Activated naive CD4-positive, alpha-beta T cell (primary cell): ENCODE results near the gene ATP8A2.
A peak's percentile ranks its signal among the peaks of the same experiment; 100 is the strongest.
"Not testable (repeated sequence)": the region's sequence is repeated elsewhere in the genome, so short reads cannot be mapped to it uniquely, and the experiment has no call there.

ENCODE experiments used
- DNase-seq, 4 experiments: peaks; one replicate each; lab custom pipeline; 2025; lab: John Stamatoyannopoulos, UW

The ATP8A2 gene

DNA sequence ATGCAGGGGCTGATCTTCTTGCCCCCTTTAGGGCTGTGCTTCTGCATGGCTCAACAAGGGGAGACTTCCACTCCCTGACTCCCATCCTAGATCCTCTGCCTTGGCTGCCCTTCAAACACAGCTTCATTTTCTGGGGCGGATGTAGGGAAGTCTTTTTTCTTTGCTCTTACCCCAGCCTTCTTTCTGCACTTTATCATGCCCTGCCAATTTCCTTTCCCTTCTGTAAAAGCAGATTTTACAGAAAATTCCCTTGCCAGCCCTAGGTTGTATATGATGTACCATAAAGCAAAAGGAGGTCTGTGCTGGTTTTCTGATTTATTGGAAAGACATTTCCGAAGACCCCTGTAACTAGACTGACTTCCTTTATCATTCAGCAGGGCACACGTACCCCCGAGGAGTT is 396.6 kb downstream of the ATP8A2 start:
- DNase-seq = no peak

GRCh38 chr13:25768838-25769237 is 397.1 kb downstream of the ATP8A2 start:
- DNase-seq = no peak

DNA sequence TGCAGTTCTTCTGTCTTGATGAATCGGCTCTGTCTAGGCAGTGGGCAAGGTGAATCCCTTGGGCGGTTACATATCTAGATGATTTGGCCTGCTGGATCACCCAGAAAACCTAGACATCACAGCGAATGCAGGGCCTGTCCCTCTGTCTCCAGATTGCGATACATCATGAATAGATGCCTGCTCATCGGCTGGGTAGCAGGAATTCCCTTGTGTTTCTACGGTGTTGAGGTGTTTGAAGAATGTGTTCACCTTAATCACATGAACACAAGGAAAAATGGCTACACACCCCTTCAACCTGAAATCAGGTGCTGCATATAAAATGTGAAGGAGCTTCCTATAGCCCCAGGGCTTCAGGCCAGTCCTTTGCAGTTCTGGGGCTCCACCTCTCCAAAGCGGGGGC is 398.8 kb downstream of the ATP8A2 start:
- no peak for DNase-seq

DNA sequence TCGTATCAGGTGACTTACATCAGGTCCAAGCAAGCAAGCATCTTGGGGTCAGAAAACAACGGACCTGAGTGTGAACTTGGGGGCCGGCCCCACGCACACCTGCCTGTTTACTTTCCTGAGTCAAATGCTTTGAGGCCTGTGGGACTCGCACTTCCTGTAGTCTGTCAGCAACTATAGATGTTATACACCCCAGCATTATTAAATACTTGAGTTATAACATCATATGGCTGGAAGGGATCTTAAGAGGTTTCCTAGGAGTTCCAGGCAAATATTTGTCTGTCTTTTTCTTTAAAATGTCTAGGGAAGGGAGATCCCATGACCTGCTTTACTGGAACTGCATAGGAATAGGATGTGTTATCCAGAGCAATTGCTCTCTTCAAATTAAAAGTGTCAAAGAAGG is 399.4 kb downstream of the ATP8A2 start:
- peak in 1 of 4 experiments; percentile 1 for DNase-seq

GRCh38 chr13:25771641-25772478 is 400.1 kb downstream of the ATP8A2 start:
- DNase-seq = no peak

DNA sequence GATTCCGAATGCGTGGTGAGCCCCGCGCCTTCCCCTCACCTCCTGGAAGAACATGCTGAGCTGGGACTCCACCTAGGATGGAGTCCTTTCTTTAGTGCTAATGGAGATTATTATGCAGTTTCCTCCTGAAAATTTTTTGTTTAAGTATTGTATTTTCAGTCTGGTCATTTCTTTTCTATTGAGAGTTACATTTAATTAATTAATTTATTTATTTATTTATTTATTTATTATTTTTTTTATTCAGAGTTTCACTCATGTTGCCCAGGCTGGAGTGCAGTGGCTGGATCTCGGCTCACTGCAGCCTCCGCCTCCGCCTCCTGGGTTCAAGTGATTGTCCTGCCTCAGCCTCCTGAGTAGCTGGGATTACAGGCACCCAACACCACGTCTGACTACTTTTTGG is 400.8 kb downstream of the ATP8A2 start:
- DNase-seq = not testable (repeated sequence)

DNA sequence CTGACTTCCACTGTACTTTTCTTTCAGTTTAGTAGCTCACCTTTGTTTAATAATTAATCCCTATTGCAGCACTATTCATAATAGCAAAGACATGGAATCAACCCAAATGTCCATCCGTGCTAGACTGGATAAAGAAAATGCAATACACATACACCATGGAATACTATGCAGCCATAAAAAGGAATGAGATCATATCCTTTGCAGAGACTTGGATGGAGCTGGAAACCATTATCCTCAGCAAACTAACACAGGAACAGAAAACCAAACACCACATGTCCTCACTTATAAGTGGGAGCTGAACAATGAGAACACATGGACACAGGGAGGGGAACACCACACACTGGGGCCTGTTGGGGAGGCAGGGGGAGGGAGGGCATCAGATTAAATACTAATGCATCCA is 402.3 kb downstream of the ATP8A2 start:
- DNase-seq = not testable (repeated sequence)

- no peak for DNase-seq
Observed at GRCh38 chr13:25775275-25775674, 403.5 kb downstream of the ATP8A2 start.

DNA sequence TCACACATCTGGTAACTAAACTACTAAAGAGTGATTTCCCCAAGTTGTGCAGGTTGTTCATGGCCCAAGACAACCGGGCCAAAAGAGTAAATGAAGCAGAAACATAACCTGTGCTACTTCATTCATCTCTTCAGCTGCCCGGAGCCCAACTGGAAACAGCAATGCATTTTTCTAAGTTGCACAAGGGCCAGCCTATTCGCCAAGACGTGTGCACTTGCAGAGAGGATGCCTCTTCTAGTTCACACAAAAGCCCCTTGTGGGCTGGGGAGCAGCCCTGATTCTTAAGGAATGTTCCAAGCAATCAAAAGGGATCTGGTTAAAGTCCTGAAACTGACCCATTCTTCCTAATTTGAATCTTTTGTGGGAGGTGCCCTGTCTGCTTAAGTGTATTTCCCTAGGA is 404.2 kb downstream of the ATP8A2 start:
- DNase-seq = no peak

DNA sequence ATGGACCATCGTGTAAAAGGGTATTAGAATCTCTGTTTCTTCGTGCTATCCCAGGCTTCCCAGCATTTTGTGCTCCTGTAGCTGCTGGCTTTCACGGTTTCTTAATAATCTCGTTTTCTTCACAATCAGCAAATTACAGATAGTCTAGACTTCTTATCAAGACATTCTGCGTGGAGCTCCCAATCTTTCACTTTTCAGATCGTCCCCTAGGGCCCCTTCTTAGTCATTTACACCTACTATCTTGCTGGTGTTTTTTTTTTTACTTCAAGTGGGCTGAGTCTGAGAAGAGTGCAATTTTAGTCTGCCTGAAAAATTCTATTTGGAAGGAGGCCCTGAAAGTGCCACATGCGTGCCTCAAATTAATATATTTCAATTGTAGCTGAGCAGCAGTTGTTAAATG is 404.9 kb downstream of the ATP8A2 start:
- DNase-seq = no peak

GRCh38 chr13:25777509-25777908 is 405.7 kb downstream of the ATP8A2 start:
- no peak for DNase-seq

DNA sequence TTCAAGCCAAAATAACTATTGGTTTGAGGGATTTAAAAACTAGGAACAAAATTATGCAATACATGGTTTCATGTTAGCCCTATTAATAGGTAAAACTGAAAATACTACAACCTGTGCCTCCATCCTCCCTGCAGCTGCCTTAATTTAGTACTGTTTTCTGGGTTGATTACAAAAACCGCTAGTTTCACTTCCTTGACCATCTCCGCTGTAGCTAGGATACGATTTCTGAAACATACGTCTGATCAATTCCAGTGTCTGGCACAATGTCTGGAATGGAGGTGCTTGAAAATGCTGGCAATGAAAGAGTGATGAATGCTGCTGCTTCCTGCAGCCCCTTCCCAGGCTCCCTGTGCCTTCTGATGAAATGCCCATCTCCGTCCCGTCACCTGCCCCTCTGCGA is 406.6 kb downstream of the ATP8A2 start:
- DNase-seq = no peak

GRCh38 chr13:25778808-25779305 is 407.1 kb downstream of the ATP8A2 start:
- DNase-seq = no peak

DNA sequence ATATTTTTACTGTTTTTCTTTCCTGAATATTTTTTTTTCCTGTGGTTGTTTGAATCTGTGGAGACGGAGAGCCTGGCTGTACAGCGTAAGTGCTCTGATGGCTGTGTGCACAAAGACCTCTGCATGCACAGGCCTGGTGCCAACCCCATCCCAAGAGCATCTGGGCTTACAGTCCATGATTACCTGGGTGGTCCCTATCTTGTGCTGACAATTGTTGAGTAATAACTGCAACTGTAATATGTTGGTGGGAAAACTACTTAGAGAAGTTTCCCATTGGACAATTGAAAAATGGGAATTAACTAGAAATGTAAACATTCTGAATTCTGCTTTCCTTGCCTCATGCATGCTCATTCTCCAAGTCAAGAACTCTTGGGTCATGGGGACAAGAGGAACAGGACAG is 411.3 kb downstream of the ATP8A2 start:
- DNase-seq = no peak

DNA sequence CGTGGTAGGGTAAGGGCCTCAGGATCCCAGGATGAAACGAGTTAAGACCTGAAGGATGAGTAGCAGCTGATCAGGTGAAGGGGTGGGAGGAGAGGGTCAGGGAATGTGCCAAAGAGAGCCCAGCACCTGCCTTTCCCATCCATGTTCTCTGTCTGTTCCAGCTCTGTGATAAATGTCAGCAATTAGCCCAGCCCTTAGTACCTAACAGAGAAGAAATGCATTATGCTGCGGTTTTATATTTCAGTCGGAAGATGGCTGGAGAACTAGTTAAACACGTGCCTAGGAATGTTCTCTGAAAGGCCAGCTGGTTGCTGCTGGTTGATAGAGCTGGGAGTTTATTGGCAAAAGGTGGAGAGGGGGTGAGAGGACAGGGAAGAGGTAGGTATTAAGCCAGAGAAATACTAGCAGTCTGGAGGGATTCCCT is 411.8 kb downstream of the ATP8A2 start:
- no peak for DNase-seq

DNA sequence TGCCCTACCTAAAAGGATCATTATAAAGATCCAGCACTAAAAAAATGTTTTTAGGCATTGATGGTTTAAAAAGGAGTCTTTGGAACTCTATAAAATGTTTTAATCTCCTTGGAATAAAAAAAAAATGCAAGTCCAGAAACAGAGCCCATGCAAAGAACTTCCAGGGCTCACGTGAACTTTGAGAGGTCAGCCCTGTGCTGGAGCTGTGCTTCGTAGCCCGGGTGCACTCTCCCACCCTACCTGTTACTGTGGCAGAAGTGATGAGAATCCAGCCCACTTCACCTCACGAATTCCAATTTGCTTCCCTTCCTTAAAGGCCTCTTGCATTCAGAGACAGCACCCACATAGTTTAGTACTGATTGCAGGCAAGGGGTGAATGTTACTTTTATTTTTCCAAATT is 412.3 kb downstream of the ATP8A2 start:
- DNase-seq = no peak

GRCh38 chr13:25790137-25790536 is 418.4 kb downstream of the ATP8A2 start:
- DNase-seq = not testable (repeated sequence)

GRCh38 chr13:25795277-25795676 is 423.5 kb downstream of the ATP8A2 start:
- DNase-seq = no peak

GRCh38 chr13:25796474-25796873 is 424.7 kb downstream of the ATP8A2 start:
- no peak for DNase-seq

GRCh38 chr13:25798998-25799397 is 427.2 kb downstream of the ATP8A2 start:
- no peak for DNase-seq

DNA sequence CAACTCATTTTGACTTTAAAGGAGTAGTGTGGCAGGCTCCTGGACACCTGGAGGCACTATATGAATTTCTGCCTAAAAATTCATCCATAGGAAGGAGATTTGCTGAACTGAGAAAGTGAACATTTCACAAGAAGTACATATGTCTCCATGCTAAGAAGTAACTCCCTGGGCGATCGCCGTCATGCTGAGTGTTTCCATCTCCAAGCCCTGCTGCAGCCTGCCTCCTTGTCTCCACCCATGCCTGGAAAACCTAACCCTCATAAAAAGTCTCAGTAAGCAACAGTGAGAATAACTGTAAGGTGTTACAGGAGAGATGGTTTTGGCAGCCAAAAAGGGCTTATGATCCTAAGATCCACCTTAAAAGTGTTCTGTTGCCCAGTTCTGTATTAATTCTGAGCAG is 428.7 kb downstream of the ATP8A2 start:
- DNase-seq = no peak

DNA sequence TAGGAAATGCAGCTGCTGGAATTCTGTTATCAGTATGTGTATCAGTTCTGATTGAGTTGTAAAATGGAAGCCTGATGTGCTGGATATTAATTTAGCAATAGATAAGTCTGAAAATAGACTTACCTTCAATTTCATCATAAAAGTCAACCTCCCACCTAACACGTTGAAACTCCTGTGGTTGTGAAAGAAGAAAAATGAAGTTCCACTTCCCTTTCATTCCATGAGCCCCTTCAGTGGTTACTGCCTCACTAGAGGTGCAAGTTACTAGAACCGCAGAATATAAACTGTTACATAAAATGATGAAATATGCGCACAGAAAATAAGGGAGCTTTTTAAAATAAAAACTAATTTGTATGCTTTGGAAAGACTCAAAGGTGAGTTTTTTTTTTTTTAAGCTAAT is 430.8 kb downstream of the ATP8A2 start:
- no peak for DNase-seq

DNA sequence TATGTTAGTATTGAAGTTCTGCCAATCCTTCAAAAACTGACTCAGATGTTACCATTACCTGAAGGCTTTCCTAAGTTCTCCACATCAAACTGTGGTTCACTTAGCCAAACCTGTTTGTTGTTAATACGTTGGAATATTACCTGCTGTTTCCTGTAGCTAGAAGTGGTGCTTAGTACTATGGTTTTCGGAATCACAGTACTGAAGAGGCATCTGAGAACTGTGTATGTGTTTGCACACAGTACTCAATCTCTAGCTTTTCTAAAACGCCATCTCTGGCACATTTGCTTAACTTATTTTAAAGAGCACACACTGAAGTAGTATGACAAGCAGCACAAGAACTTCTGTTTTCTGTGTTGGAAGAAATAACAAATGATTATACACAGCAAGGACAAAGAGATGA is 431.9 kb downstream of the ATP8A2 start:
- no peak for DNase-seq
